H1 (cell line): ENCODE results near the gene LRRC55. TPM values are rescaled to one million over a fixed set of nuclear protein-coding genes. Genes with fewer than 3 reads are reported as not detected.

Experiments
- CBX8 ChIP-seq: fragments of 300-800, 300-1000 bp; sonication (generic); IDR thresholded peaks from 2 replicates; pipeline ENCODE4 v1.7.1; 2016; ENCODE audit warnings: low read depth, low read length, borderline replicate concordance
- CHD7 ChIP-seq: fragments of 300-600 bp; sonication (generic); IDR thresholded peaks from 2 replicates; pipeline ENCODE4 v1.7.1; 2012; ENCODE audit warnings: low read length, moderate library complexity, mild to moderate bottlenecking, inconsistent platforms; ENCODE audit not compliant: insufficient replicate concordance
- EZH2 ChIP-seq: fragments of 200-600 bp; sonication (generic); IDR thresholded peaks from 2 replicates; pipeline ENCODE4 v1.7.1; 2012; ENCODE audit warnings: low read depth, mild to moderate bottlenecking, moderate library complexity, low read length, inconsistent platforms; ENCODE audit not compliant: severe bottlenecking
- FOSL1 ChIP-seq: IDR thresholded peaks from 2 replicates; pipeline ENCODE4 v1.6.1; 2011; ENCODE audit warnings: mild to moderate bottlenecking, low read depth, low read length, moderate library complexity; ENCODE audit not compliant: insufficient read depth
- HDAC2 ChIP-seq, 2 experiments: fragments of 300-600 bp in 1 of 2; sonication (generic) in 1 of 2; IDR thresholded peaks; 2 replicates each; pipeline ENCODE4 v1.6.1; 2011 to 2012; ENCODE audit warnings: low read depth in 2 of 2, low read length in 2 of 2, mild to moderate bottlenecking in 2 of 2, moderate library complexity in 2 of 2, borderline replicate concordance in 1 of 2, inconsistent platforms in 1 of 2
- KDM5A ChIP-seq: fragments of 200-600 bp; IDR thresholded peaks from 2 replicates; pipeline ENCODE4 v1.7.1; 2012; ENCODE audit warnings: mild to moderate bottlenecking, low read length, inconsistent platforms, mixed read lengths
- RAD21 ChIP-seq, 2 experiments: IDR thresholded peaks in 1 of 2; conservative IDR thresholded peaks in 1 of 2; 2 replicates each; pipeline ENCODE4 v1.6.1; 2011; ENCODE audit warnings: low read depth in 2 of 2, low read length in 2 of 2, improper control_type of control experiment in 1 of 2, inconsistent platforms in 1 of 2, mild to moderate bottlenecking in 1 of 2, moderate library complexity in 1 of 2
- SIRT6 ChIP-seq: IDR thresholded peaks from one replicate; pipeline ENCODE4 v1.7.1; 2012; ENCODE audit warnings: low read length, inconsistent platforms
- SP1 ChIP-seq: IDR thresholded peaks from 2 replicates; pipeline ENCODE4 v1.6.1; 2011; ENCODE audit warnings: low read depth, low read length
- polyA plus RNA-seq, 7 experiments: library from polyadenylated mRNA; depleted of rRNA in 3 of 7; stranded (reverse) in 5 of 7; unstranded in 2 of 7; fragments of >200 nt in 5 of 7; fragments of 200-250 nt in 2 of 7; gene quantifications; 1 replicate in 5 of 7; 2 replicates in 1 of 7; 4 replicates in 1 of 7; pipeline versions ENCODE4 v1.2.1 to v1.2.3, GENCODE V29; 2011 to 2013; ENCODE audit warnings: missing spikeins in 2 of 7, mixed read lengths in 2 of 7
- total RNA-seq: library from RNA; stranded (reverse); fragmentation: NEBNext Ultra II Directional; extraction: Animal tissue kit (Norgen Biotek cat#: 25700); gene quantifications from 2 replicates; pipeline ENCODE4 v1.2.1, GENCODE V29; 2021

LRRC55 gene
- total and polyA plus RNA-seq, 2 of the 8 experiments (the other 6 are each of a cell fraction or from before 2014, with no cell fraction given), result 0.62 to 1.1 TPM

GRCh38 chr11:57162179-57162898, 19.4 kb upstream of the LRRC55 start (continued):
- TF ChIP-seq CHD7 (no peak), RAD21 (IDR thresholded peaks at IDR 0.05 in 1 of 2, conservative IDR thresholded peaks at IDR 0.05 in 1 of 2; ENCODE audit: low read depth in 2 of 2, low read length in 2 of 2) (no peak), EZH2 (no peak), HDAC2 (IDR thresholded peaks at IDR 0.05; ENCODE audit: borderline replicate concordance in 1 of 2, low read depth in 2 of 2, low read length in 2 of 2) (no peak), KDM5A (no peak), FOSL1 (no peak), CBX8 (no peak), SIRT6 (no peak), SP1 (no peak)
